ENCODE measurements around the gene CHD2. TPM values are rescaled to one million over a fixed set of nuclear protein-coding genes. Genes with fewer than 3 reads are reported as not detected.

CHD2 gene
- total RNA-seq, 1 donor from 2014 or later = 105 TPM

GRCh38 chr15:92981333-92981732 is 81.2 kb downstream of the CHD2 start:
- peak overlapping the region; percentile 6 for H3K9ac ChIP-seq (ENCODE audit: low read length)
- peaks cover 21% of the 10 kb centered on the region for H3K4me1 ChIP-seq (ENCODE audit: insufficient read depth, low read length)
- peaks cover 18% of the 10 kb centered on the region for H3K36me3 Mint-ChIP-seq (ENCODE audit: low read depth, unreplicated experiment)
- H3K9me3 ChIP-seq (ENCODE audit: insufficient read depth, low read depth, low read length) = no peaks in the 10 kb centered on the region
- peak overlapping the region; percentile 64 for H3K4me2 ChIP-seq (ENCODE audit: low read length)
- no peak overlapping the region for H3K4me3 Mint-ChIP-seq (ENCODE audit: unreplicated experiment)
- no peaks in the 10 kb centered on the region for H3K27me3 Mint-ChIP-seq (ENCODE audit: low read depth, unreplicated experiment)
- DNase-seq (ENCODE audit: low read depth) (peak; percentile 78), FAIRE-seq (peak; percentile 64)
- no peaks in the 10 kb centered on the region for H3K9me3 Mint-ChIP-seq (ENCODE audit: unreplicated experiment)
- peak overlapping the region; percentile 81 for H3K27ac ChIP-seq (ENCODE audit: low read depth, low read length)
- H3K4me1 Mint-ChIP-seq (ENCODE audit: low read depth, unreplicated experiment) = peaks cover 18% of the 10 kb centered on the region
- H3K36me3 ChIP-seq (ENCODE audit: insufficient read depth, low read length) = peaks cover 80% of the 10 kb centered on the region
- H3K4me3 ChIP-seq (ENCODE audit: insufficient read depth, low read depth, low read length) = no peak overlapping the region
- peaks cover 52% of the 10 kb centered on the region for H3K79me2 ChIP-seq (ENCODE audit: insufficient read depth, low read length)
- no peak overlapping the region for H2AFZ ChIP-seq (ENCODE audit: low read depth, low read length)
- TF ChIP-seq, protein P1, sequence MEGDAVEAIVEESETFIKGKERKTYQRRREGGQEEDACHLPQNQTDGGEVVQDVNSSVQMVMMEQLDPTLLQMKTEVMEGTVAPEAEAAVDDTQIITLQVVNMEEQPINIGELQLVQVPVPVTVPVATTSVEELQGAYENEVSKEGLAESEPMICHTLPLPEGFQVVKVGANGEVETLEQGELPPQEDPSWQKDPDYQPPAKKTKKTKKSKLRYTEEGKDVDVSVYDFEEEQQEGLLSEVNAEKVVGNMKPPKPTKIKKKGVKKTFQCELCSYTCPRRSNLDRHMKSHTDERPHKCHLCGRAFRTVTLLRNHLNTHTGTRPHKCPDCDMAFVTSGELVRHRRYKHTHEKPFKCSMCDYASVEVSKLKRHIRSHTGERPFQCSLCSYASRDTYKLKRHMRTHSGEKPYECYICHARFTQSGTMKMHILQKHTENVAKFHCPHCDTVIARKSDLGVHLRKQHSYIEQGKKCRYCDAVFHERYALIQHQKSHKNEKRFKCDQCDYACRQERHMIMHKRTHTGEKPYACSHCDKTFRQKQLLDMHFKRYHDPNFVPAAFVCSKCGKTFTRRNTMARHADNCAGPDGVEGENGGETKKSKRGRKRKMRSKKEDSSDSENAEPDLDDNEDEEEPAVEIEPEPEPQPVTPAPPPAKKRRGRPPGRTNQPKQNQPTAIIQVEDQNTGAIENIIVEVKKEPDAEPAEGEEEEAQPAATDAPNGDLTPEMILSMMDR (IDR thresholded peaks at IDR 0.05; ENCODE audit: insufficient read depth, low read depth, low read length) = no peak
- no peak for TF ChIP-seq EZH2 (IDR thresholded peaks at IDR 0.05; ENCODE audit: insufficient read depth, low read length)
- no peaks in the 10 kb centered on the region for H3K27me3 ChIP-seq (ENCODE audit: insufficient read depth, low read length)
- no peak overlapping the region for H3K27ac Mint-ChIP-seq (ENCODE audit: unreplicated experiment)
- H4K20me1 ChIP-seq (ENCODE audit: insufficient read depth, low read length) = peaks cover 50% of the 10 kb centered on the region

DNA sequence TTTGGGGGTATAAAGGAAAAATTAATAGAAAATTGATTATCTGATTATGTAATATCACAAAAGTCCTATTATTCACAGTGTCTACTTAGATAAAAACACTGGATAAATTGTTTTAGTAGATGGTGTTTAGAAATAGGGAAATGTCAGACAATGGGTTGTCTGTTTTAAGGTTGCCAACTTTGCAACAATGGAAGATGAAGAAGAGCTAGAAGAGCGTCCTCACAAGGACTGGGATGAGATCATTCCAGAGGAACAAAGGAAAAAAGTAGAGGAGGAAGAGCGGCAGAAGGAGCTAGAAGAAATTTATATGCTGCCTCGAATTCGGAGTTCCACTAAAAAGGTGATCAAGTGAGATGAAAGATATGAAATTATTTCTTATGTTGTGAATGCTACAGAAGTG is 84.0 kb downstream of the CHD2 start:
- H3K9ac ChIP-seq (ENCODE audit: low read length) = no peak overlapping the region
- TF ChIP-seq EZH2 (IDR thresholded peaks at IDR 0.05; ENCODE audit: insufficient read depth, low read length) = no peak
- TF ChIP-seq, protein P1 (IDR thresholded peaks at IDR 0.05; ENCODE audit: insufficient read depth, low read depth, low read length) = no peak
- no peak overlapping the region for H2AFZ ChIP-seq (ENCODE audit: low read depth, low read length)
- FAIRE-seq (no peak), DNase-seq (ENCODE audit: low read depth) (no peak)
- H4K20me1 ChIP-seq (ENCODE audit: insufficient read depth, low read length) = peaks cover 50% of the 10 kb centered on the region
- no peaks in the 10 kb centered on the region for H3K27me3 ChIP-seq (ENCODE audit: insufficient read depth, low read length)
- Mint-ChIP-seq H3K27me3 (ENCODE audit: low read depth, unreplicated experiment) (no peaks in the 10 kb centered on the region), H3K36me3 (ENCODE audit: low read depth, unreplicated experiment) (peaks cover 19% of the 10 kb centered on the region), H3K27ac (ENCODE audit: unreplicated experiment) (no peak overlapping the region), H3K4me3 (ENCODE audit: unreplicated experiment) (no peak overlapping the region), H3K9me3 (ENCODE audit: unreplicated experiment) (no peaks in the 10 kb centered on the region), H3K4me1 (ENCODE audit: low read depth, unreplicated experiment) (peaks cover 13% of the 10 kb centered on the region)
- peaks cover 66% of the 10 kb centered on the region for H3K79me2 ChIP-seq (ENCODE audit: insufficient read depth, low read length)
- H3K36me3 ChIP-seq (ENCODE audit: insufficient read depth, low read length) = peaks cover 63% of the 10 kb centered on the region
- peaks cover 20% of the 10 kb centered on the region for H3K4me1 ChIP-seq (ENCODE audit: insufficient read depth, low read length)
- no peak overlapping the region for H3K4me3 ChIP-seq (ENCODE audit: insufficient read depth, low read depth, low read length)
- no peak overlapping the region for H3K27ac ChIP-seq (ENCODE audit: low read depth, low read length)
- no peak overlapping the region for H3K4me2 ChIP-seq (ENCODE audit: low read length)
- H3K9me3 ChIP-seq (ENCODE audit: insufficient read depth, low read depth, low read length) = no peaks in the 10 kb centered on the region

DNA sequence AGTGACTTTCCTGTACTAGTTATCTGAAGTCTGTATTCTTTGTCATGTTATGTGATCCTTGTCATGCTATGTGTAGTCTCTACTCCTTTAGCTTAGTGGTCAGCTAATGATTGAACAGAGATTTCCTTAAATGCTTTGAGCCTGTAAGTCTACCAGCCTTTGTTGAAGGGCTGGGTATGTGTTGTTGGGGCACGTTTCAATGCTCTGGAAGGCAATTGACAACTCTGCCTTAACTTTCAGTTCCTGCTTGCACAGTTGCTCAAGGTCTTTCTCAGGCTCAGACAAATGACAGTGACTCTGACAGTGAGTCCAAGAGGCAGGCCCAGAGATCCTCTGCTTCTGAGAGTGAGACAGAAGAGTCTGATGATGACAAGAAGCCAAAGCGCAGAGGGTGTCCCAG is 89.3 kb downstream of the CHD2 start:
- H3K4me3 Mint-ChIP-seq (ENCODE audit: unreplicated experiment) = no peak overlapping the region
- Histone ChIP-seq H3K27ac (ENCODE audit: low read depth, low read length) (no peak overlapping the region), H3K27me3 (ENCODE audit: insufficient read depth, low read length) (no peaks in the 10 kb centered on the region), H4K20me1 (ENCODE audit: insufficient read depth, low read length) (peaks cover 53% of the 10 kb centered on the region), H3K79me2 (ENCODE audit: insufficient read depth, low read length) (peaks cover 86% of the 10 kb centered on the region), H2AFZ (ENCODE audit: low read depth, low read length) (no peak overlapping the region), H3K4me3 (ENCODE audit: insufficient read depth, low read depth, low read length) (no peak overlapping the region), H3K9ac (ENCODE audit: low read length) (no peak overlapping the region), H3K9me3 (ENCODE audit: insufficient read depth, low read depth, low read length) (no peaks in the 10 kb centered on the region), H3K4me2 (ENCODE audit: low read length) (no peak overlapping the region), H3K36me3 (ENCODE audit: insufficient read depth, low read length) (peaks cover 62% of the 10 kb centered on the region), H3K4me1 (ENCODE audit: insufficient read depth, low read length) (no peaks in the 10 kb centered on the region)
- DNase-seq (ENCODE audit: low read depth) (no peak), FAIRE-seq (no peak)
- H3K27ac Mint-ChIP-seq (ENCODE audit: unreplicated experiment) = no peak overlapping the region
- H3K36me3 Mint-ChIP-seq (ENCODE audit: low read depth, unreplicated experiment) = peaks cover 18% of the 10 kb centered on the region
- no peaks in the 10 kb centered on the region for H3K27me3 Mint-ChIP-seq (ENCODE audit: low read depth, unreplicated experiment)
- peaks cover 6% of the 10 kb centered on the region for H3K4me1 Mint-ChIP-seq (ENCODE audit: low read depth, unreplicated experiment)
- no peaks in the 10 kb centered on the region for H3K9me3 Mint-ChIP-seq (ENCODE audit: unreplicated experiment)
- no peak for TF ChIP-seq EZH2 (IDR thresholded peaks at IDR 0.05; ENCODE audit: insufficient read depth, low read length)
- TF ChIP-seq, protein P1 (IDR thresholded peaks at IDR 0.05; ENCODE audit: insufficient read depth, low read depth, low read length) = no peak

Measured in astrocyte (in vitro differentiated cells and primary cell).